ENCODE data around the gene ACOX3.

ACOX3 gene

DNA sequence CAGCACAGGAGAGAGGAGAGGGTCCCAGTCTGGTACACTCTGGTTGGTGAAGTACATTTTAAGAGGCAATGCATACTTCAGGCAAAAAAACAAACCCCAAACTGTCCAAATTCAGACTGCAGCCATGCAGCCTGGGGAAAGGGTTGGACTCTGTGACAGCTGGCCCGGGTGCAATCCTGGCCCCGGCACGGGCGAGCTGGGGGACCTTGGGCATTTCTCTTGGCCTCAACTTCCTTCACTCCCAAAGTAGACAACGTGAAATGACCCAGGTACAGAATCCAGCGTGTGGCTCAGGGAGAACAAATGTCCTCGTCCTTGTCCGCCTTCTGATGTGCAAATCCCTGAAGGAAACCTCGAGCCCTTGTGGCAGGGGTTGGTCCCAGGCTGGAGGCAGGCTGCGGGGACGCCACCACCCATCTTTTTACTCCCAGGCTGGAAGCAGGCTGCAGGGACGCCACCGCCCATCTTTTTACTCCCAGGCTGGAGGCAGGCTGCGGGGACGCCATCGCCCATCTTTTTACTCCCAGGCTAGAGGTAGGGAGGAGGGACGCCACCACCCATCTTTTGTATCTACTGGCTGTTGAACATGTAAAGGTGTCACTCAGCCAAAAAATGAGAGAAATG lies 62.3 kb downstream of the ACOX3 start:
- in situ Hi-C loops (cut with MboI; ENCODE audit: low sequenced_read_pairs) = no loop called here

DNA sequence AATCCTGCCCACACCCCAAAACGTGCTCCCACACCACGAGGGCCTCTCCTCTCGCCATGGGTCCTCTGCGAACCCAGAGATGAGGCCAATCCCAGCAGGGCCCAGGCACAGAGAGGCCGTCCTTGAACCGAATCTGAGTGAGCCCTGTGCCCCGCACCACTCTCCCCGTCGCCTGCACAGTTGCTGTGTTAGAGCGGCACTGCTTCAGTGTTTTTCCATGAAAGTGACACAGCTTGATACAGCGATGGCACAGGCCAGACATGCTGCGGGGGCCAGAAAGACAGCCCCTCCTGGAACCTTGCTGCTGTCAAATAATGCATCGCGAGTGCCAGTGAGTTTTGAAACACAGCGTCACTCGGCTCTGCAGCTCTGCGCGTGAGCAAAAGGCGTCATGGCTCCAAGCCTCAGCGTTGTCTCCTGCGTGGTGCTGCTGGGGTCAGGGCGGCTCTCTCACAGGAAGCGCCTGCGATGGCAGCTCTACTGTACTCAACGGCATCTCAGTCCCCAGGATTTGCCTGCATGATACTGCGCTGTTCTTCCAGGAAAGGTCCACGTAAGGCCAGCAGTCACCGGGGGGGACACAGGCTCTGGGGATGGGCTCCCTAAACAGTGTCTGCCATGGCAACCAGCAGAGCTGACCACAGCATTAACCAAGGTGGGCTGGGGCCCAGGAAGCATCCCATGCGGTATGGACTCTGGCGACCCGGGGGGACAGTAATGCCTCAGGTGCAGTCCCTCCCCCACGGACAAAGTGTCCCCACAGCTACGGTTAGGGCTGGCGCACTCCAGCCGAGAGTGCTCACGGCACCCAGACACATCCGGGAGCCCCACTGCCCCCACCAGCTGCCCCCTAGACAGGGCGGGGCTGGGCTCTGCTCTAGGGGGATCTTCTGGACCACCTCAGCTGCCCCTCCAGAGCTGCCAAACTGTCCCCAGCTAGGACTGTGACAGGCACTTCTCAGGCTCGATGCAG lies 63.1 kb downstream of the ACOX3 start:
- in situ Hi-C loops (cut with MboI; ENCODE audit: low sequenced_read_pairs) = no loop called here

- in situ Hi-C loops (cut with MboI; ENCODE audit: low sequenced_read_pairs) = no loop called here
Measured at GRCh38 chr4:8376361-8377102, 64.0 kb downstream of the ACOX3 start.

GRCh38 chr4:8374851-8375649 lies 65.5 kb downstream of the ACOX3 start:
- in situ Hi-C loops (cut with MboI; ENCODE audit: low sequenced_read_pairs) = no loop called here

DNA sequence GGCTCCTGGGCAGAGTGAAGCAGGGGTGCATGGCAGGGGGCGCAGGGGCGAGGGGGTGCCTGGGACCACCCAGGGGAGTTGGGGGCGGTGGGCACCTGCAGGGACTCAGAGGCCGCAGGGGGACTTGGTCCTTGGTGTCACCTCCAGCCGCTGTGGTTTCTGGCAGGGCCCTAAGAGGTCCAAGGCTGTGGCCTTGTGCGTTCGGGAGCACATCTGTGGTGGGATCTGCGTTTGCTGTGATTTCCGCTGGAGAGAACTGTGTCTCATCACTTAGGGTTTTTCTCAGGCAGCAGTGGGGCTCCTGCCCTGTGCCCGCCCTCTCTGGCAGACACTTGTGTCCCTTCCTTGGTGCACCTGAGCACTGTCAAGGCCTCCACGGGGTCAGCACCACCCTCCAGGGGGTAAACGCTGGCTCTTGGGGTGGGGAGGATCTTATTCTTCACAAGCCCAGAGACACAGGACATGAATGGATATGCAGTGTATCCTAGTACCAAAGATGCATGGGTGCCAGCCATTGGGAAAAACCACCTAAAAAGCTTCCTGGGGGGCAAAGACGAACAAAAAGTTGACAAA lies 66.5 kb downstream of the ACOX3 start:
- in situ Hi-C loops (cut with MboI; ENCODE audit: low sequenced_read_pairs) = no loop called here

DNA sequence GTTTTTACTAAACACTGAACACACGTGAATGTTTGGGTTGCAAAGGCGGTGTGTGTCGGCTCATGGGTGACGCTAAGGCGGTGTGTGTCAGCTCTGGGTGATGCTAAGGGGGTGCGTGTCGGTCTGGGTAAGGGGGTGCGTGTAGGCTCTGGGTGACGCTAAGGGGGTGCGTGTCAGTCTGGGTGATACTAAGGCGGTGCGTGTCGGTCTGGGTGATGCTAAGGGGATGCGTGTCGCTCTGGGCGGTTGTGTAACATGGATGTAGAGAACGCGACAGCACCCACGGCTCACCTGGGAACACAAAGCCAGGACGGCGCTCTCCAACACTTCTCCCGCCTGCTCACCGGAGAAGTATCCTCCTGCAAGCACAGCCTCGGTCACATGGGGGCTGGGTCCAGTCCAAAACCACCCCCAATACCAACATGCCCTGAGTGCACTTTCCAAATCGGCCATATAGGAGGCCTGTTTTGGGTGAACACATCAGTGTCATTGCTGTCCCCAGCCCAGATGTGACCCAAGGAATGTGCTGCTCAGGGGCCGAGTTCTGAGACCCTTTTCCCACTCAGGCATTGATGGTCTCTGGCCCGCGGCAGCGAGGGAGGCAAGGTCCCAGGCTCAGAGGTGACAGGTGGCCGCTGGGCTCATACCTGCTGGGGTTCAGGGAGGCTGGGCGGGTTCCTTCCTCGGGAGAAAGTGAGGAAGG lies 67.1 kb downstream of the ACOX3 start:
- in situ Hi-C loops (cut with MboI; ENCODE audit: low sequenced_read_pairs) = no loop called here

- in situ Hi-C loops (cut with MboI; ENCODE audit: low sequenced_read_pairs) = no loop called here
Measured at GRCh38 chr4:8372506-8372905, 68.0 kb downstream of the ACOX3 start.

GRCh38 chr4:8371596-8371995 lies 68.9 kb downstream of the ACOX3 start:
- in situ Hi-C loops (cut with MboI; ENCODE audit: low sequenced_read_pairs) = no loop called here

- in situ Hi-C loops (cut with MboI; ENCODE audit: low sequenced_read_pairs) = no loop called here
Measured at GRCh38 chr4:8370835-8371595, 69.5 kb downstream of the ACOX3 start.

DNA sequence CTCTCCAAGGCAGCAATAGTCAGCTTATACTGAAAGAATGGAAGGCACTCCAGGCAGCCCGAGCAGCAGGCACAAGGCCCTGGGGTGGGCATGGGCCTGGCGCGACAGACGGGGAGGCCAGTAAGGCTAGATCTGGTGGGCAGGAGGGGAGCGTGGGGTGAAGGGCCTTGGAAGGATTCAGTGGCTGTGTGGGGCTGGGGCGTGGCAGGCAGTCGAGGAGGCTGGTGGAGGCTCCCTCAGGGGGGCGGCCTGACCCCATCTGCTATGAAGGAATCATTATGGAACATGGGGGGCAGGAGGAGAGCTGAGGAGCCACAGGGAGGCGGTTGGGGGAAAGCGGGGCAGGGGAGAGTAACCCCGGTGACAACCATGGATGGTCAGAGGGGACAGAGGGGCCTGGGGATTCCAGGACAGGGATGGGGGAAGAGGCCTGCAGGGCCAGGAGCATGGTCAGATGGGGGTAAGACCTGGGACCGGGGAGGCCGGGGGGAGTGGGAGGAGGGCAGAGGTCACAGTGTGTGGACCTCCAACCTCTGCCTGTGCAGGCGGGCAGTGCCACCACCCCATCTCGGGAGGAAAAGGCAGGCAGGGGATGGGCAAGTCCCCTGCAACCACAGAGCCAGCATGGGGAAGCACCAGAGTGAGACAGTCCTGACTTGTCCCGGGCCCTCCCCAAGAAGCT lies 70.3 kb downstream of the ACOX3 start:
- in situ Hi-C loops (cut with MboI; ENCODE audit: low sequenced_read_pairs) = no loop called here

- in situ Hi-C loops (cut with MboI; ENCODE audit: low sequenced_read_pairs) = no loop called here
Measured at GRCh38 chr4:8369426-8370105, 71.0 kb downstream of the ACOX3 start.

GRCh38 chr4:8368998-8369397 lies 71.5 kb downstream of the ACOX3 start:
- in situ Hi-C loops (cut with MboI; ENCODE audit: low sequenced_read_pairs) = no loop called here

GRCh38 chr4:8368061-8368481 lies 72.5 kb downstream of the ACOX3 start:
- in situ Hi-C loops (cut with MboI; ENCODE audit: low sequenced_read_pairs) = no loop called here

- in situ Hi-C loops (cut with MboI; ENCODE audit: low sequenced_read_pairs) = no loop called here
Measured at GRCh38 chr4:8366601-8367000, 73.9 kb downstream of the ACOX3 start.

GRCh38 chr4:8365951-8366350 lies 74.6 kb downstream of the ACOX3 start:
- in situ Hi-C loops (cut with MboI; ENCODE audit: low sequenced_read_pairs) = no loop called here

- in situ Hi-C loops (cut with MboI; ENCODE audit: low sequenced_read_pairs) = no loop called here
Measured at GRCh38 chr4:8365353-8365752, 75.2 kb downstream of the ACOX3 start.

- in situ Hi-C loops (cut with MboI; ENCODE audit: low sequenced_read_pairs) = no loop called here
Measured at GRCh38 chr4:8364848-8365350, 75.6 kb downstream of the ACOX3 start.

GRCh38 chr4:8364141-8364540 lies 76.4 kb downstream of the ACOX3 start:
- in situ Hi-C loops (cut with MboI; ENCODE audit: low sequenced_read_pairs) = no loop called here

Data from HL-60/S4 (cell line).